ENCODE results near the gene C9orf153.

Gene C9orf153

DNA sequence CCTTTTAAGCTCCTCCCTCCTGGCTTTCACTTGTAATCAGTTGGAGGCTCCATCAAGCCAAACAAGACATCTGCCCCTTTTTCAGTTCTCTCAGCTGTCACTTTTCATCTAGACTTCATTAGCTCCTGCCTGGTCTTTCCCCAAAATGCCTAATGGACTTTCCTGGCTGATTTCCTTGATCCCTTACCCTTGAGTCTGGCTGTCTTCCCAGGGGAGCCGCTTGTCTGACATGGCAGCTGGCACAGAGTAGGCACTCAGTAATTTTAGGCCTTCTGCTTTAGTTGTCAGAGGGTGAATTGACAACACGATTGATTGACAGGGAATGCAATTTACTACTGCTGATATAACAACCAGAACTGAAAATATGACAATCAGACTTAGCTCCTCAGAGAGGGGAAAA, 2.1 kb downstream of the C9orf153 start:
- H3K27me3 ChIP-seq (replicated peaks), result no peaks in the 10 kb centered on the region
- no peak for DNase-seq
- no peak overlapping the region for H3K4me3 ChIP-seq (ENCODE audit: low read depth, low read length)
- H3K36me3 ChIP-seq (replicated peaks), result no peaks in the 10 kb centered on the region
- in situ Hi-C loops (cut with HindIII; ENCODE audit: low pct_ligation_motif_present, low sequenced_read_pairs), result no loop called here
- TF ChIP-seq, protein P1, sequence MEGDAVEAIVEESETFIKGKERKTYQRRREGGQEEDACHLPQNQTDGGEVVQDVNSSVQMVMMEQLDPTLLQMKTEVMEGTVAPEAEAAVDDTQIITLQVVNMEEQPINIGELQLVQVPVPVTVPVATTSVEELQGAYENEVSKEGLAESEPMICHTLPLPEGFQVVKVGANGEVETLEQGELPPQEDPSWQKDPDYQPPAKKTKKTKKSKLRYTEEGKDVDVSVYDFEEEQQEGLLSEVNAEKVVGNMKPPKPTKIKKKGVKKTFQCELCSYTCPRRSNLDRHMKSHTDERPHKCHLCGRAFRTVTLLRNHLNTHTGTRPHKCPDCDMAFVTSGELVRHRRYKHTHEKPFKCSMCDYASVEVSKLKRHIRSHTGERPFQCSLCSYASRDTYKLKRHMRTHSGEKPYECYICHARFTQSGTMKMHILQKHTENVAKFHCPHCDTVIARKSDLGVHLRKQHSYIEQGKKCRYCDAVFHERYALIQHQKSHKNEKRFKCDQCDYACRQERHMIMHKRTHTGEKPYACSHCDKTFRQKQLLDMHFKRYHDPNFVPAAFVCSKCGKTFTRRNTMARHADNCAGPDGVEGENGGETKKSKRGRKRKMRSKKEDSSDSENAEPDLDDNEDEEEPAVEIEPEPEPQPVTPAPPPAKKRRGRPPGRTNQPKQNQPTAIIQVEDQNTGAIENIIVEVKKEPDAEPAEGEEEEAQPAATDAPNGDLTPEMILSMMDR (IDR thresholded peaks at IDR 0.05; ENCODE audit: low read depth, low read length, missing control alignments), result no peak
- H3K27ac ChIP-seq, result no peak overlapping the region

DNA sequence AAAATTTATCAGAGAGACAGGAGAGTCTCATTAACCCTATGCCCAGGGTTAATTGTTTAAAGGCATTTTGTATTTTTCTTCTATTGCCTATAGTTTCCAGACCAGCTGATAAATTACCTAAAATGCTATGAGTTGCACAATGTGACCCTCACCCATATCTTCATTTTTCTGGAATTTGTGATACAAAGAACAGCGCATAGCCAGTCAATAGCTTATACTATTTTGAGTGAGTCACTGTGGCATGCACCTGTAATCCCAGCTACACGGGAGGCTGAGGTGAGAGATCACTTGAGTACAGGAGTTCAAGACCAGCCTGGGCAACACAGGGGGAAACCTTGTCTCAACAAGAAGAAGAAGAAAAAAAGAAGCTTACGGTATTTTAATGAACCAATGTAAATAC, 2.8 kb downstream of the C9orf153 start:
- Histone ChIP-seq H3K4me3 (ENCODE audit: low read depth, low read length) (no peak overlapping the region), H3K36me3 (replicated peaks) (no peaks in the 10 kb centered on the region), H3K27ac (no peak overlapping the region), H3K27me3 (replicated peaks) (no peaks in the 10 kb centered on the region)
- TF ChIP-seq, protein P1 (IDR thresholded peaks at IDR 0.05; ENCODE audit: low read depth, low read length, missing control alignments), result no peak
- in situ Hi-C loops (cut with HindIII; ENCODE audit: low pct_ligation_motif_present, low sequenced_read_pairs), result no loop called here
- DNase-seq, result no peak

DNA sequence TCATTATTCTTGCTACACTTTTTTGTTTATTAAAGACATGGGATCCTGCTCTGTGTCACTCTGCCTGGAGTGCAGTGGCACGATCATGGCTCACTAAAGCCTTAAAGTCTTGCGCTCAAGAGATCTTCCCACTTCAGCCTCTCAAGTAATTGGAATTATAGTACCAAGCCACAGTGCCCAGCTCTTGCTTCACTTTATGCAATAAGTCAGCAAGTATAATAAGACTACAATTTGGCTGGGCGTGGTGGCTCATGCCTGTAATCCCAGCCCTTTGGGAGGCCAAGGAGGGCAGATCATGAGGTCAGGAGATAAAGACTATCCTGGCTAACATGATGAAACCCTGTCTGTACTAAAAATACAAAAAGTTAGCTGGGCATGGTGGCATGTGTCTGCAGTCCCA, 5.9 kb downstream of the C9orf153 start:
- in situ Hi-C loops (cut with HindIII; ENCODE audit: low pct_ligation_motif_present, low sequenced_read_pairs), result no loop called here
- no peak overlapping the region for H3K27ac ChIP-seq
- DNase-seq, result no peak

DNA sequence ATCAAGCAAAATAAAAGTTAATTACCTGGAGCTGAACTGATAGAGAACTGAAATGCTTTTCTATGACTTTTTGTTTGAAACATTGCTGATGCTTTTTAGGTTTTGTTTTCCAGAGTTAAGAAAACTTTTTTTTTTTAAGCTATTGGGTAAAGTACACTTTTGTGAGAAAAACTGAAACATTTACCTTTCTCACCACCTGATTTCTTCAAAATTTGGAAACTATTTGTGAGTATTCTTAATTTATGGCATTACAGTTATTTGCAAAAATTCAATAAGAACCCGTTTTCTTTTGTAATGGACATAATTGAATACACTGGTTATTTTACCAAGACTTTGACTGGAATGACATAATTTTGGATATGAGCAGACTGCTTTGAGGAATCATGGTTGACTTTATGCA, 6.6 kb downstream of the C9orf153 start:
- Histone ChIP-seq H3K27me3 (replicated peaks) (no peaks in the 10 kb centered on the region), H3K36me3 (replicated peaks) (no peaks in the 10 kb centered on the region), H3K27ac (no peak overlapping the region), H3K4me3 (ENCODE audit: low read depth, low read length) (no peak overlapping the region)
- TF ChIP-seq, protein P1 (IDR thresholded peaks at IDR 0.05; ENCODE audit: low read depth, low read length, missing control alignments), result no peak
- in situ Hi-C loops (cut with HindIII; ENCODE audit: low pct_ligation_motif_present, low sequenced_read_pairs), result no loop called here
- DNase-seq, result no peak

More for the DNA sequence above, 5.9 kb downstream of the C9orf153 start:
- Histone ChIP-seq H3K36me3 (replicated peaks) (no peaks in the 10 kb centered on the region), H3K4me3 (ENCODE audit: low read depth, low read length) (no peak overlapping the region), H3K27me3 (replicated peaks) (no peaks in the 10 kb centered on the region)
- TF ChIP-seq, protein P1 (IDR thresholded peaks at IDR 0.05; ENCODE audit: low read depth, low read length, missing control alignments), result no peak

DNA sequence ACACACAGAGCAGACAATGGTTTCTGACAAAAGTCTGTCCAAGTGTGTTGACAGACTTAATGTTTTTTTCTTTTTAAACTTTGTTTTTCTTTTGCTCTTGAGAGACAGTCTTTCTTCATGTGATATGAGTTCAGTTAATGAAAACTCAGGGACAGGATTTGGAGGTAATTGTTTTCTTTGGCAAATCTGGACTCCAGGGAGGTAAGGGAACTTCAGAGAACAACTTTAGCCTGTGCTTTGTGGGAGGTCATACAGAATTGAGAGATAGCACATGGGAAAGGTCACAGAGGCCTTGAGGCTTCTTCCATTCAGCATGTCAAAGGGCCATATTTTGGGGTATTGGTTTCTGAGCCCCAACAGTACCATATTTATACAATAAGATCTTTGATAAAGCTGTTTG, 9.3 kb downstream of the C9orf153 start:
- in situ Hi-C loops (cut with HindIII; ENCODE audit: low pct_ligation_motif_present, low sequenced_read_pairs), result no loop called here
- no peak overlapping the region for H3K4me3 ChIP-seq (ENCODE audit: low read depth, low read length)

DNA sequence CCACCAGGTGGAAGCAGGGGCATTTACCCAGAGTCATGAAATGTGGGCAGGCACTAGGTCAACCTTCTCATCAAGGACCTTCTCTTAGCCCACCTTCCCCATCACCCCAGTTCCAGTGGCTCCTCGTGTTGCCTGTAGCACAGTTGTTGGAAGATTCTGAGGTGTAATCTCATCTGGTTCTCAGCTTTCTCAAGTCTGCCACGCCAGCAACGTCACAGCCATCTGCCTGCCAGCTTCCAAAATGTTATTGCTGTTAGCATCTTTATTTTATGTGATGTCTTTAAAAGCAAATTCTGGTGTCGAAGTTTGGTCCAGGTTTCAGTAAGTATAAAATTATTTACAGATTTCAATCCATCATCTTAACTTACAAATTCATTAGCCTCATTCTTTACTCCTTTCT, 10.7 kb downstream of the C9orf153 start:
- TF ChIP-seq, protein P1 (IDR thresholded peaks at IDR 0.05; ENCODE audit: low read depth, low read length, missing control alignments), result no peak
- in situ Hi-C loops (cut with HindIII; ENCODE audit: low pct_ligation_motif_present, low sequenced_read_pairs), result no loop called here

More for the DNA sequence above, 9.3 kb downstream of the C9orf153 start:
- H3K27me3 ChIP-seq (replicated peaks), result no peaks in the 10 kb centered on the region
- H3K27ac ChIP-seq, result no peak overlapping the region
- no peaks in the 10 kb centered on the region for H3K36me3 ChIP-seq (replicated peaks)
- TF ChIP-seq, protein P1 (IDR thresholded peaks at IDR 0.05; ENCODE audit: low read depth, low read length, missing control alignments), result no peak
- DNase-seq, result no peak

More for the DNA sequence above, 10.7 kb downstream of the C9orf153 start:
- no peaks in the 10 kb centered on the region for H3K36me3 ChIP-seq (replicated peaks)
- H3K4me3 ChIP-seq (ENCODE audit: low read depth, low read length), result no peak overlapping the region
- H3K27ac ChIP-seq, result no peak overlapping the region
- DNase-seq, result no peak
- H3K27me3 ChIP-seq (replicated peaks), result no peaks in the 10 kb centered on the region
